CD4-positive, alpha-beta T cell treated with Interferon gamma for 1 hour (primary cell): Measurements from ENCODE around the gene PMEL.
A peak's percentile ranks its signal among the peaks of the same experiment; 100 is the strongest.
"Not testable (repeated sequence)": the region's sequence is repeated elsewhere in the genome, so short reads cannot be mapped to it uniquely, and the experiment has no call there.

Experiments used
- DNase-seq: peaks from one replicate; pipeline ENCODE4 v3.0.0-alpha.2; 2020

The PMEL gene

GRCh38 chr12:55982319-55982936 is 16.6 kb upstream of the PMEL start:
- no peak for DNase-seq

GRCh38 chr12:55981882-55982281 is 16.0 kb upstream of the PMEL start:
- not testable (repeated sequence) for DNase-seq

- DNase-seq = no peak
Measured at GRCh38 chr12:55979069-55979468, 13.2 kb upstream of the PMEL start.

- no peak for DNase-seq
Measured at GRCh38 chr12:55978393-55978792, 12.6 kb upstream of the PMEL start.

GRCh38 chr12:55974308-55974730 is 8.5 kb upstream of the PMEL start:
- DNase-seq = peak; percentile 37

- DNase-seq = peak; percentile 100
Measured at GRCh38 chr12:55973599-55974307, 7.9 kb upstream of the PMEL start, which contains the start of gene RAB5B. Gene RAB5B, plus strand, starts transcription at chr12:55974078. Its CDS starts 12,883 bp downstream, at chr12:55986961.

- DNase-seq = peak; percentile 22
Measured at GRCh38 chr12:55972911-55973598, 7.2 kb upstream of the PMEL start.

- no peak for DNase-seq
Measured at GRCh38 chr12:55972456-55972855, 6.6 kb upstream of the PMEL start.

- DNase-seq = no peak
Measured at GRCh38 chr12:55972042-55972441, 6.2 kb upstream of the PMEL start.

GRCh38 chr12:55970775-55971174 is 4.9 kb upstream of the PMEL start:
- no peak for DNase-seq

GRCh38 chr12:55969356-55969755 is 3.5 kb upstream of the PMEL start:
- DNase-seq = no peak

GRCh38 chr12:55966408-55967281 is 803 bp upstream of the PMEL start, which contains the start of gene CDK2:
Gene CDK2, plus strand, starts transcription at chr12:55966830. Its CDS starts 179 bp downstream, at chr12:55967009.
- peak; percentile 83 for DNase-seq

- DNase-seq = no peak
Measured at GRCh38 chr12:55965240-55965639, 602 bp downstream of the PMEL start.

GRCh38 chr12:55963760-55964159 is 2.1 kb downstream of the PMEL start:
- no peak for DNase-seq

GRCh38 chr12:55957106-55957859 is 8.6 kb downstream of the PMEL start:
- DNase-seq = no peak

GRCh38 chr12:55955800-55956508 is 9.9 kb downstream of the PMEL start:
- peak; percentile 13 for DNase-seq

- DNase-seq = no peak
Measured at GRCh38 chr12:55955344-55955743, 10.5 kb downstream of the PMEL start.

- no peak for DNase-seq
Measured at GRCh38 chr12:55946553-55946952, 19.3 kb downstream of the PMEL start.

- DNase-seq = no peak
Measured at GRCh38 chr12:55942577-55943136, 23.2 kb downstream of the PMEL start.

- no peak for DNase-seq
Measured at GRCh38 chr12:55942055-55942454, 23.8 kb downstream of the PMEL start.
